ENCODE data around the gene TPPP. TPM values are rescaled to one million over a fixed set of nuclear protein-coding genes. Genes with fewer than 3 reads are reported as not detected.
"Not testable (repeated sequence)": the region's sequence is repeated elsewhere in the genome, so short reads cannot be mapped to it uniquely, and the experiment has no call there.

TPPP gene
- total and polyA plus RNA-seq, 8 donors, result 6.7 to 14.4 (median 8.6) TPM

- intact Hi-C loops (cut with DNase I), result loop anchor here in 1 of 2 donors (10.0 kb wide), 1 partner anchor 71 kb away; no protein-coding TSS in a partner anchor
- H3K36me3 ChIP-seq, H3K9me3 ChIP-seq, H3K4me1 ChIP-seq, H3K27ac ChIP-seq: not testable (repeated sequence)
- peaks cover 0 to 11% of the 10 kb centered on the region in 2 donors for H3K27me3 ChIP-seq
- peak overlapping the region; percentile 44 to 48 for H3K4me3 ChIP-seq
- DNase-seq, result peak in 1 of 4 donors; percentile 38
- peak; percentile 44 for ATAC-seq
Measured at GRCh38 chr5:694042-694431, 885 bp upstream of the TPPP start.

GRCh38 chr5:692529-693041, 567 bp downstream of the TPPP start:
- ATAC-seq (peak; percentile 21), DNase-seq (peak in 2 of 4 donors; percentile 35 to 40)
- H3K4me1 ChIP-seq, H3K36me3 ChIP-seq, H3K27ac ChIP-seq, H3K9me3 ChIP-seq: not testable (repeated sequence)
- Histone ChIP-seq H3K27me3 (peaks cover 0 to 11% of the 10 kb centered on the region in 2 donors), H3K4me3 (peak overlapping the region; percentile 44 to 62)
- intact Hi-C loops (cut with DNase I), result loop anchor here in 1 of 2 donors (10.0 kb wide), 1 partner anchor 72 kb away; no protein-coding TSS in a partner anchor

GRCh38 chr5:691817-692528, 1.2 kb downstream of the TPPP start:
- Histone ChIP-seq H3K36me3 (no peaks in the 10 kb centered on the region), H3K4me1 (no peaks in the 10 kb centered on the region), H3K27ac (no peak overlapping the region), H3K27me3 (peaks cover 0 to 11% of the 10 kb centered on the region in 2 donors), H3K4me3 (no peak overlapping the region), H3K9me3 (no peaks in the 10 kb centered on the region)
- intact Hi-C loops (cut with DNase I), result loop anchor here in 1 of 2 donors (10.0 kb wide), 1 partner anchor 73 kb away; no protein-coding TSS in a partner anchor
- no peak for ATAC-seq
- no peak for DNase-seq
- no peak for TF ChIP-seq CTCF (IDR thresholded peaks at IDR 0.05)

- peak; percentile 63 for ATAC-seq
- peaks cover 0 to 11% of the 10 kb centered on the region in 2 donors for H3K27me3 ChIP-seq
- H3K4me1 ChIP-seq, H3K9me3 ChIP-seq, H3K36me3 ChIP-seq, H3K27ac ChIP-seq, H3K4me3 ChIP-seq: not testable (repeated sequence)
- peak in 1 of 4 donors; percentile 44 for DNase-seq
- intact Hi-C loops (cut with DNase I), result loop anchor here in 1 of 2 donors (10.0 kb wide), 1 partner anchor 74 kb away; no protein-coding TSS in a partner anchor
Measured at GRCh38 chr5:691049-691448, 2.1 kb downstream of the TPPP start.

- not testable (repeated sequence) for H3K4me3 ChIP-seq, ATAC-seq, H3K27ac ChIP-seq, H3K9me3 ChIP-seq, H3K36me3 ChIP-seq, H3K4me1 ChIP-seq, DNase-seq
- intact Hi-C loops (cut with DNase I), result loop anchor here in 1 of 2 donors (10.0 kb wide), 1 partner anchor 75 kb away; no protein-coding TSS in a partner anchor
- peaks cover 0 to 11% of the 10 kb centered on the region in 2 donors for H3K27me3 ChIP-seq
Measured at GRCh38 chr5:690293-690692, 2.9 kb downstream of the TPPP start.

- H3K4me3 ChIP-seq; H3K27ac ChIP-seq; ATAC-seq; H3K27me3 ChIP-seq; H3K9me3 ChIP-seq; intact Hi-C loops (cut with DNase I); H3K4me1 ChIP-seq; H3K36me3 ChIP-seq: not testable (repeated sequence)
- peak in 1 of 4 donors; percentile 31 for DNase-seq
Measured at GRCh38 chr5:688348-689010, 4.7 kb downstream of the TPPP start.

- ATAC-seq; DNase-seq; H3K4me1 ChIP-seq; H3K4me3 ChIP-seq; H3K27ac ChIP-seq; H3K27me3 ChIP-seq; H3K36me3 ChIP-seq; intact Hi-C loops (cut with DNase I); H3K9me3 ChIP-seq: not testable (repeated sequence)
Measured at GRCh38 chr5:686936-687335, 6.2 kb downstream of the TPPP start.

GRCh38 chr5:686172-686523, 7.0 kb downstream of the TPPP start:
- H3K4me1 ChIP-seq; intact Hi-C loops (cut with DNase I); H3K27ac ChIP-seq; H3K9me3 ChIP-seq; ATAC-seq; H3K4me3 ChIP-seq; DNase-seq; H3K27me3 ChIP-seq; H3K36me3 ChIP-seq: not testable (repeated sequence)

All from left lung (tissue), 10 donors.